Activated B cell treated with CpG ODN at 0.5 μM for 24 hours (primary cell): ENCODE measurements around the gene KCNAB2. TPM values are rescaled to one million over a fixed set of nuclear protein-coding genes. Genes with fewer than 3 reads are reported as not detected.

Experiments
- ATAC-seq: fragments of 200-7000 bp; cut with Tn5 transposase; one replicate; pipeline ENCODE4 v1.10.0; 2021; ENCODE audit warnings: low read depth, mild to moderate bottlenecking, moderate library complexity
- CTCF ChIA-PET: fragments of 350-600 bp; sonication (Branson Sonifier 250); formaldehyde crosslinking; loops from one replicate; lab custom pipeline; 2021; ENCODE audit warnings: antibody characterized with exemption; lab: Charles Lee
- POLR2A ChIA-PET: fragments of 350-600 bp; sonication (Branson Sonifier 250); formaldehyde crosslinking; loops from one replicate; lab custom pipeline; 2021; ENCODE audit warnings: antibody characterized with exemption; lab: Charles Lee
- DNase-seq: peaks from one replicate; pipeline ENCODE4 v3.0.0; 2022
- H3K27ac Mint-ChIP-seq: one replicate; pipeline ENCODE4 v1.8.0; 2020; ENCODE audit warnings: mixed read lengths
- H3K27me3 Mint-ChIP-seq: one replicate; pipeline ENCODE4 v1.8.0; 2021; ENCODE audit warnings: mixed read lengths
- H3K36me3 Mint-ChIP-seq: one replicate; pipeline ENCODE4 v1.8.0; 2021; ENCODE audit warnings: low read depth, mixed read lengths
- H3K4me1 Mint-ChIP-seq: one replicate; pipeline ENCODE4 v1.8.0; 2021; ENCODE audit warnings: mixed read lengths
- H3K4me3 Mint-ChIP-seq: one replicate; pipeline ENCODE4 v1.8.0; 2020; ENCODE audit warnings: mild to moderate bottlenecking, mixed read lengths
- H3K9me3 Mint-ChIP-seq: one replicate; pipeline ENCODE4 v1.8.0; 2020; ENCODE audit warnings: mixed read lengths
- intact Hi-C: fragments of 100-400 bp; cut with micrococcal nuclease; formaldehyde crosslinking; loops from one replicate; pipeline ENCODE4 v1.15.1; 2024
- total RNA-seq: library from RNA; stranded (reverse); gene quantifications from 2 replicates; pipeline ENCODE4 v1.2.3, GENCODE V29; 2022
- TF ChIP-seq, protein P1 (sequence below): fragments of 200-600 bp; IDR thresholded peaks from one replicate; pipeline ENCODE4 v1.8.0; 2022; ENCODE audit warnings: antibody characterized with exemption, mild to moderate bottlenecking

KCNAB2 gene
- total RNA-seq, 1 donor from 2014 or later, result 121 TPM

- intact Hi-C loops, result no loop called here
- no peak for ATAC-seq
- Mint-ChIP-seq H3K36me3 (peaks cover 8% of the 10 kb centered on the region), H3K4me3 (no peak overlapping the region), H3K9me3 (no peaks in the 10 kb centered on the region), H3K27ac (no peak overlapping the region), H3K4me1 (peaks cover 5% of the 10 kb centered on the region), H3K27me3 (no peaks in the 10 kb centered on the region)
- TF ChIP-seq, protein P1, sequence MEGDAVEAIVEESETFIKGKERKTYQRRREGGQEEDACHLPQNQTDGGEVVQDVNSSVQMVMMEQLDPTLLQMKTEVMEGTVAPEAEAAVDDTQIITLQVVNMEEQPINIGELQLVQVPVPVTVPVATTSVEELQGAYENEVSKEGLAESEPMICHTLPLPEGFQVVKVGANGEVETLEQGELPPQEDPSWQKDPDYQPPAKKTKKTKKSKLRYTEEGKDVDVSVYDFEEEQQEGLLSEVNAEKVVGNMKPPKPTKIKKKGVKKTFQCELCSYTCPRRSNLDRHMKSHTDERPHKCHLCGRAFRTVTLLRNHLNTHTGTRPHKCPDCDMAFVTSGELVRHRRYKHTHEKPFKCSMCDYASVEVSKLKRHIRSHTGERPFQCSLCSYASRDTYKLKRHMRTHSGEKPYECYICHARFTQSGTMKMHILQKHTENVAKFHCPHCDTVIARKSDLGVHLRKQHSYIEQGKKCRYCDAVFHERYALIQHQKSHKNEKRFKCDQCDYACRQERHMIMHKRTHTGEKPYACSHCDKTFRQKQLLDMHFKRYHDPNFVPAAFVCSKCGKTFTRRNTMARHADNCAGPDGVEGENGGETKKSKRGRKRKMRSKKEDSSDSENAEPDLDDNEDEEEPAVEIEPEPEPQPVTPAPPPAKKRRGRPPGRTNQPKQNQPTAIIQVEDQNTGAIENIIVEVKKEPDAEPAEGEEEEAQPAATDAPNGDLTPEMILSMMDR, result no peak
- ChIA-PET CTCF (no interaction called here), POLR2A (no interaction called here)
- DNase-seq, result no peak
Observed at GRCh38 chr1:5999711-6000443, 45.8 kb upstream of the KCNAB2 start.

GRCh38 chr1:6000444-6001288 is 45.0 kb upstream of the KCNAB2 start:
- no peaks in the 10 kb centered on the region for H3K9me3 Mint-ChIP-seq
- TF ChIP-seq, protein P1, result no peak
- H3K4me1 Mint-ChIP-seq, result peaks cover 2% of the 10 kb centered on the region
- H3K27me3 Mint-ChIP-seq, result no peaks in the 10 kb centered on the region
- intact Hi-C loops, result no loop called here
- POLR2A ChIA-PET, result no interaction called here
- H3K36me3 Mint-ChIP-seq, result peaks cover 8% of the 10 kb centered on the region
- H3K4me3 Mint-ChIP-seq, result no peak overlapping the region
- ATAC-seq (no peak), DNase-seq (no peak)
- CTCF ChIA-PET, result no interaction called here
- no peak overlapping the region for H3K27ac Mint-ChIP-seq

DNA sequence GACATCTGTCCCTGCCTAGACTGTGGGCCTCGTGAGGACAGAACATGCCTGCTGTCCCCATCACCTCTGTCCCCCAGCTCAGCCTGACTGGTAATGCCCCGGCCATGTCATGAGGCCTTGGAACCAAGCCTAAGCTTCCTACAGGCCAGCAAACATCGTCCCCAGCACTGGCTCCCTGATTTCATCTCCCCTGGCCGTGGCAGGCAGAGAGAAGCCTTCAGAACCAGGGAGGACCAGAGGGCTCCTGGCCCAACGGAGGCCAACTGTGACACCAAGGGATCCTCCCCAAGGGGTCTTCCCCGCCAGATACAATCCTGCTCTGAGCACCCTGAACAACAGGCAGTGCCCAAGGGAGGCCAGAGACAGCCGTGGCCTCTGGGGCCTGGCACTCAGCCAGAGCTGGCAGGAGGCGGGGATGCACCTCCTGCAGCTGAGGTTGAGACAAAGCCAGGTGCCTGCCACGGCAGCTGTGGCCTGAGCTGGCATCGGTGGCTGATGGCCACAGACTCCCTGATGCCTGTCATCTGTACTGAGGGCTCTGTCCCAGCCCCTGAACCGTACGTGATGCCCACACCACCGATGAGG is 43.6 kb upstream of the KCNAB2 start:
- Mint-ChIP-seq H3K27ac (no peak overlapping the region), H3K9me3 (no peaks in the 10 kb centered on the region), H3K4me1 (peaks cover 6% of the 10 kb centered on the region), H3K4me3 (no peak overlapping the region), H3K27me3 (no peaks in the 10 kb centered on the region), H3K36me3 (peaks cover 8% of the 10 kb centered on the region)
- CTCF ChIA-PET, result no interaction called here
- intact Hi-C loops, result no loop called here
- POLR2A ChIA-PET, result interaction anchor here (0.6 to 0.8 kb wide), 2 partner anchors 9 to 33 kb away, joined by 3 read pairs; partner anchors contain the start of gene NPHP4
- TF ChIP-seq, protein P1, result no peak
- DNase-seq (no peak), ATAC-seq (no peak)

- no peak overlapping the region for H3K27ac Mint-ChIP-seq
- CTCF ChIA-PET, result no interaction called here
- no peaks in the 10 kb centered on the region for H3K27me3 Mint-ChIP-seq
- intact Hi-C loops, result no loop called here
- H3K4me1 Mint-ChIP-seq, result peaks cover 11% of the 10 kb centered on the region
- H3K36me3 Mint-ChIP-seq, result peaks cover 8% of the 10 kb centered on the region
- TF ChIP-seq, protein P1, result no peak
- H3K9me3 Mint-ChIP-seq, result no peaks in the 10 kb centered on the region
- ATAC-seq (no peak), DNase-seq (no peak)
- POLR2A ChIA-PET, result no interaction called here
- no peak overlapping the region for H3K4me3 Mint-ChIP-seq
Observed at GRCh38 chr1:6002714-6003501, 42.8 kb upstream of the KCNAB2 start.
